ENCODE results near the gene SRD5A3. TPM values are rescaled to one million over a fixed set of nuclear protein-coding genes. Genes with fewer than 3 reads are reported as not detected.

Gene SRD5A3
- total and polyA plus RNA-seq, 9 of the 15 experiments (the other 6 are each of a cell fraction or from before 2014, with no cell fraction given) = 2.5 to 37.0 (median 13.3) TPM

DNA sequence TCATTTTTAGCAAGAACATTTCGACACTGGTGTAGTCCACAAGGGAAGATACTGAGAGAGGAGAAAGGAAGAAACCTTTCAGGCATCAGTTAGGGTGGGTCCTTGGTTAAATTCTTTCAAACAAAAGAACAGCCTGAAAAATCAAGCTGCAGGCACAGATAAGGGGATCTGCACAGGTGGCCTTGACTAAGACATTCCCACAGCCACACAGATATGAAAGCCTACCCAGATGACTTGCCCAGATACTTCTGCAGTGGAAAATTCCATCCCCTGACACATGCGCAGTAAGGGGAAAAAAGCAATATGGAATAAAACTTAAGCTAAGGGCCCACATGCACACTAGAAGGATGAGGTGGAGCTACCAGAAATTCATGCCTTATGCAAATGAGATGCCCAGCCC lies 40.8 kb downstream of the SRD5A3 start (continued):
- TF ChIP-seq ZNF165 (CRISPR knock-in tag; IDR thresholded peaks at IDR 0.05; ENCODE audit: borderline replicate concordance) (no peak), PHF21A (IDR thresholded peaks at IDR 0.05; ENCODE audit: borderline replicate concordance, low read depth) (no peak), KLF13 (tag; IDR thresholded peaks at IDR 0.05; ENCODE audit: borderline replicate concordance, low read depth) (no peak), RNF2 (IDR thresholded peaks at IDR 0.05) (peak; percentile 92), CTBP1 (IDR thresholded peaks at IDR 0.05; ENCODE audit: borderline replicate concordance) (peak; percentile 98), ZNF57 (CRISPR knock-in tag; IDR thresholded peaks at IDR 0.05) (no peak), CXXC5 (CRISPR knock-in tag; IDR thresholded peaks at IDR 0.05) (peak; percentile 68), ZNF583 (CRISPR knock-in tag; IDR thresholded peaks at IDR 0.05) (peak; percentile 52; the same call in 1 of the 2 replicates), HNRNPLL (IDR thresholded peaks at IDR 0.05; ENCODE audit: low read depth, low read length, poor library complexity, severe bottlenecking) (no peak), NR4A1 (CRISPR knock-in tag; IDR thresholded peaks at IDR 0.05) (no peak), NR4A1 (tag; IDR thresholded peaks at IDR 0.05) (peak; percentile 92), ZNF699 (CRISPR knock-in tag; IDR thresholded peaks at IDR 0.05; ENCODE audit: insufficient replicate concordance) (no peak)
- TF ChIP-seq, protein P1, sequence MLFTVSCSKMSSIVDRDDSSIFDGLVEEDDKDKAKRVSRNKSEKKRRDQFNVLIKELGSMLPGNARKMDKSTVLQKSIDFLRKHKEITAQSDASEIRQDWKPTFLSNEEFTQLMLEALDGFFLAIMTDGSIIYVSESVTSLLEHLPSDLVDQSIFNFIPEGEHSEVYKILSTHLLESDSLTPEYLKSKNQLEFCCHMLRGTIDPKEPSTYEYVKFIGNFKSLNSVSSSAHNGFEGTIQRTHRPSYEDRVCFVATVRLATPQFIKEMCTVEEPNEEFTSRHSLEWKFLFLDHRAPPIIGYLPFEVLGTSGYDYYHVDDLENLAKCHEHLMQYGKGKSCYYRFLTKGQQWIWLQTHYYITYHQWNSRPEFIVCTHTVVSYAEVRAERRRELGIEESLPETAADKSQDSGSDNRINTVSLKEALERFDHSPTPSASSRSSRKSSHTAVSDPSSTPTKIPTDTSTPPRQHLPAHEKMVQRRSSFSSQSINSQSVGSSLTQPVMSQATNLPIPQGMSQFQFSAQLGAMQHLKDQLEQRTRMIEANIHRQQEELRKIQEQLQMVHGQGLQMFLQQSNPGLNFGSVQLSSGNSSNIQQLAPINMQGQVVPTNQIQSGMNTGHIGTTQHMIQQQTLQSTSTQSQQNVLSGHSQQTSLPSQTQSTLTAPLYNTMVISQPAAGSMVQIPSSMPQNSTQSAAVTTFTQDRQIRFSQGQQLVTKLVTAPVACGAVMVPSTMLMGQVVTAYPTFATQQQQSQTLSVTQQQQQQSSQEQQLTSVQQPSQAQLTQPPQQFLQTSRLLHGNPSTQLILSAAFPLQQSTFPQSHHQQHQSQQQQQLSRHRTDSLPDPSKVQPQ (CRISPR knock-in tag; IDR thresholded peaks at IDR 0.05; ENCODE audit: borderline replicate concordance) = no peak; the same call in 1 of the 2 replicates
- TF ChIP-seq, protein P2, sequence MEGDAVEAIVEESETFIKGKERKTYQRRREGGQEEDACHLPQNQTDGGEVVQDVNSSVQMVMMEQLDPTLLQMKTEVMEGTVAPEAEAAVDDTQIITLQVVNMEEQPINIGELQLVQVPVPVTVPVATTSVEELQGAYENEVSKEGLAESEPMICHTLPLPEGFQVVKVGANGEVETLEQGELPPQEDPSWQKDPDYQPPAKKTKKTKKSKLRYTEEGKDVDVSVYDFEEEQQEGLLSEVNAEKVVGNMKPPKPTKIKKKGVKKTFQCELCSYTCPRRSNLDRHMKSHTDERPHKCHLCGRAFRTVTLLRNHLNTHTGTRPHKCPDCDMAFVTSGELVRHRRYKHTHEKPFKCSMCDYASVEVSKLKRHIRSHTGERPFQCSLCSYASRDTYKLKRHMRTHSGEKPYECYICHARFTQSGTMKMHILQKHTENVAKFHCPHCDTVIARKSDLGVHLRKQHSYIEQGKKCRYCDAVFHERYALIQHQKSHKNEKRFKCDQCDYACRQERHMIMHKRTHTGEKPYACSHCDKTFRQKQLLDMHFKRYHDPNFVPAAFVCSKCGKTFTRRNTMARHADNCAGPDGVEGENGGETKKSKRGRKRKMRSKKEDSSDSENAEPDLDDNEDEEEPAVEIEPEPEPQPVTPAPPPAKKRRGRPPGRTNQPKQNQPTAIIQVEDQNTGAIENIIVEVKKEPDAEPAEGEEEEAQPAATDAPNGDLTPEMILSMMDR (IDR thresholded peaks at IDR 0.05 in 2 of 3, conservative IDR thresholded peaks at IDR 0.05 in 1 of 3; ENCODE audit: insufficient read depth in 2 of 3, low read depth in 1 of 3, low read length in 3 of 3) = no peak
- TF ChIP-seq, protein P3, sequence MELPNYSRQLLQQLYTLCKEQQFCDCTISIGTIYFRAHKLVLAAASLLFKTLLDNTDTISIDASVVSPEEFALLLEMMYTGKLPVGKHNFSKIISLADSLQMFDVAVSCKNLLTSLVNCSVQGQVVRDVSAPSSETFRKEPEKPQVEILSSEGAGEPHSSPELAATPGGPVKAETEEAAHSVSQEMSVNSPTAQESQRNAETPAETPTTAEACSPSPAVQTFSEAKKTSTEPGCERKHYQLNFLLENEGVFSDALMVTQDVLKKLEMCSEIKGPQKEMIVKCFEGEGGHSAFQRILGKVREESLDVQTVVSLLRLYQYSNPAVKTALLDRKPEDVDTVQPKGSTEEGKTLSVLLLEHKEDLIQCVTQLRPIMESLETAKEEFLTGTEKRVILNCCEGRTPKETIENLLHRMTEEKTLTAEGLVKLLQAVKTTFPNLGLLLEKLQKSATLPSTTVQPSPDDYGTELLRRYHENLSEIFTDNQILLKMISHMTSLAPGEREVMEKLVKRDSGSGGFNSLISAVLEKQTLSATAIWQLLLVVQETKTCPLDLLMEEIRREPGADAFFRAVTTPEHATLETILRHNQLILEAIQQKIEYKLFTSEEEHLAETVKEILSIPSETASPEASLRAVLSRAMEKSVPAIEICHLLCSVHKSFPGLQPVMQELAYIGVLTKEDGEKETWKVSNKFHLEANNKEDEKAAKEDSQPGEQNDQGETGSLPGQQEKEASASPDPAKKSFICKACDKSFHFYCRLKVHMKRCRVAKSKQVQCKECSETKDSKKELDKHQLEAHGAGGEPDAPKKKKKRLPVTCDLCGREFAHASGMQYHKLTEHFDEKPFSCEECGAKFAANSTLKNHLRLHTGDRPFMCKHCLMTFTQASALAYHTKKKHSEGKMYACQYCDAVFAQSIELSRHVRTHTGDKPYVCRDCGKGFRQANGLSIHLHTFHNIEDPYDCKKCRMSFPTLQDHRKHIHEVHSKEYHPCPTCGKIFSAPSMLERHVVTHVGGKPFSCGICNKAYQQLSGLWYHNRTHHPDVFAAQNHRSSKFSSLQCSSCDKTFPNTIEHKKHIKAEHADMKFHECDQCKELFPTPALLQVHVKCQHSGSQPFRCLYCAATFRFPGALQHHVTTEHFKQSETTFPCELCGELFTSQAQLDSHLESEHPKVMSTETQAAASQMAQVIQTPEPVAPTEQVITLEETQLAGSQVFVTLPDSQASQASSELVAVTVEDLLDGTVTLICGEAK (IDR thresholded peaks at IDR 0.05) = no peak
- TF ChIP-seq, protein P3 (CRISPR knock-in tag; IDR thresholded peaks at IDR 0.05) = no peak
